HL-60 (cell line): ENCODE measurements around the gene SLC30A9.

Experiments used
- CTCF ChIP-seq: IDR thresholded peaks from one replicate; pipeline ENCODE4 v1.5.1; 2011; ENCODE audit warnings: low read length, control low read depth, inconsistent platforms; ENCODE audit not compliant: insufficient read depth
- POLR2AphosphoS5 ChIP-seq: IDR thresholded peaks from 2 replicates; pipeline ENCODE4 v1.6.1; 2012; ENCODE audit warnings: low read depth

GRCh38 chr4:41969671-41970070 lies 20.7 kb upstream of the SLC30A9 start:
- TF ChIP-seq CTCF (no peak), POLR2AphosphoS5 (no peak)
